LNCaP clone FGC (cell line): ENCODE data around the gene GDPGP1.

Source experiments
- DNase-seq: peaks from one replicate; pipeline ENCODE4 v3.0.0-alpha.2; 2011; ENCODE audit warnings: low read depth
- H3K4me3 ChIP-seq: 2 replicates; pipeline ENCODE4 v1.5.1; 2011; ENCODE audit warnings: mild to moderate bottlenecking, low read depth, low read length, control low read depth
- CTCF ChIP-seq: IDR thresholded peaks from 2 replicates; pipeline ENCODE4 v1.5.1; 2012; ENCODE audit warnings: mild to moderate bottlenecking; ENCODE audit not compliant: control insufficient read depth, insufficient read depth; ENCODE audit errors: extremely low read depth

Gene GDPGP1

GRCh38 chr15:90221246-90221900 lies 12.6 kb upstream of the GDPGP1 start:
- no peak overlapping the region for H3K4me3 ChIP-seq
- TF ChIP-seq CTCF: peak; percentile 85
- peak; percentile 65 for DNase-seq

- H3K4me3 ChIP-seq: no peak overlapping the region
- no peak for TF ChIP-seq CTCF
- DNase-seq: no peak
Observed at GRCh38 chr15:90222547-90222946, 11.5 kb upstream of the GDPGP1 start.

GRCh38 chr15:90223441-90224165 lies 10.4 kb upstream of the GDPGP1 start:
- no peak for TF ChIP-seq CTCF
- DNase-seq: no peak
- no peak overlapping the region for H3K4me3 ChIP-seq

- DNase-seq: no peak
- no peak for TF ChIP-seq CTCF
Observed at GRCh38 chr15:90225047-90225446, 9.0 kb upstream of the GDPGP1 start.

GRCh38 chr15:90225504-90226234 lies 8.3 kb upstream of the GDPGP1 start:
- H3K4me3 ChIP-seq: no peak overlapping the region
- no peak for TF ChIP-seq CTCF
- DNase-seq: no peak

More at GRCh38 chr15:90225047-90225446, 9.0 kb upstream of the GDPGP1 start:
- no peak overlapping the region for H3K4me3 ChIP-seq

GRCh38 chr15:90227336-90227735 lies 6.7 kb upstream of the GDPGP1 start:
- no peak for DNase-seq
- H3K4me3 ChIP-seq: no peak overlapping the region
- no peak for TF ChIP-seq CTCF
